Small intestine (tissue), 7 donors: Measurements from ENCODE around the gene BRCA1. TPM values are rescaled to one million over a fixed set of nuclear protein-coding genes. Genes with fewer than 3 reads are reported as not detected.
"Not testable (repeated sequence)": the region's sequence is repeated elsewhere in the genome, so short reads cannot be mapped to it uniquely, and the experiment has no call there.

Experiments used
- DNase-seq, 2 donors: peaks; one replicate each; pipeline versions ENCODE4 v3.0.0 to v3.0.0-alpha.2; 2013
- FAIRE-seq: peaks from 2 replicates; lab custom pipeline; 2012; peaks lifted over from hg19 to GRCh38; lab: Jason Lieb, UNC
- H3K27ac ChIP-seq, 3 donors: one replicate each; pipeline ENCODE4 v1.5.1; 2013; ENCODE audit warnings: low read length in 2 of 3, mild to moderate bottlenecking in 2 of 3, control low read depth in 1 of 3, inconsistent platforms in 1 of 3, low read depth in 1 of 3, moderate library complexity in 1 of 3
- H3K27me3 ChIP-seq, 3 donors: one replicate each; pipeline ENCODE4 v1.6.1; 2013; ENCODE audit warnings: low read length in 3 of 3, inconsistent platforms in 1 of 3; ENCODE audit not compliant: control insufficient read depth in 3 of 3, insufficient read depth in 3 of 3
- H3K36me3 ChIP-seq, 3 donors: one replicate each; pipeline ENCODE4 v1.6.1; 2013; ENCODE audit warnings: low read length in 3 of 3, inconsistent platforms in 1 of 3, low read depth in 1 of 3, mild to moderate bottlenecking in 1 of 3, moderate library complexity in 1 of 3; ENCODE audit not compliant: control insufficient read depth in 3 of 3, insufficient read depth in 2 of 3
- H3K4me1 ChIP-seq, 3 donors: one replicate each; pipeline ENCODE4 v1.6.1; 2013; ENCODE audit warnings: low read length in 2 of 3, inconsistent platforms in 1 of 3, low read depth in 1 of 3, mild to moderate bottlenecking in 1 of 3, moderate library complexity in 1 of 3; ENCODE audit not compliant: control insufficient read depth in 3 of 3, insufficient read depth in 2 of 3
- H3K4me3 ChIP-seq, 3 donors: one replicate each; pipeline ENCODE4 v1.5.1; 2013; ENCODE audit warnings: low read length in 3 of 3, control low read depth in 1 of 3, inconsistent platforms in 1 of 3, low read depth in 1 of 3, mild to moderate bottlenecking in 1 of 3, moderate library complexity in 1 of 3
- H3K9me3 ChIP-seq, 2 donors: one replicate each; pipeline ENCODE4 v1.6.1; 2013; ENCODE audit warnings: low read depth in 1 of 2, low read length in 1 of 2; ENCODE audit not compliant: control insufficient read depth in 2 of 2, insufficient read depth in 1 of 2
- WGBS, 3 donors: extraction: QIAGEN DNeasy Blood & Tissue Kit; methylation state at CpG; one replicate each; pipeline ENCODE4 v1.1.7; 2013; 5-methylcytosine and 5-hydroxymethylcytosine counted together
- polyA plus RNA-seq, 4 donors: library from polyadenylated mRNA; stranded (reverse) in 3 of 4; unstranded in 1 of 4; fragments of 200-250 nt in 3 of 4; fragments of 120-200 nt in 1 of 4; gene quantifications; one replicate each; pipeline versions ENCODE4 v1.2.1 to v1.2.3, GENCODE V29; 2013
- donor health status: healthy with polysubstance abuse.
- donor health status: control.
- donor health status: control.
- donor health status: Bipolar disorder and iron deficiency.
- donor health status: healthy.

The BRCA1 gene
- polyA plus RNA-seq, 4 donors: 0.45 to 12.4 (median 5.5) TPM

DNA sequence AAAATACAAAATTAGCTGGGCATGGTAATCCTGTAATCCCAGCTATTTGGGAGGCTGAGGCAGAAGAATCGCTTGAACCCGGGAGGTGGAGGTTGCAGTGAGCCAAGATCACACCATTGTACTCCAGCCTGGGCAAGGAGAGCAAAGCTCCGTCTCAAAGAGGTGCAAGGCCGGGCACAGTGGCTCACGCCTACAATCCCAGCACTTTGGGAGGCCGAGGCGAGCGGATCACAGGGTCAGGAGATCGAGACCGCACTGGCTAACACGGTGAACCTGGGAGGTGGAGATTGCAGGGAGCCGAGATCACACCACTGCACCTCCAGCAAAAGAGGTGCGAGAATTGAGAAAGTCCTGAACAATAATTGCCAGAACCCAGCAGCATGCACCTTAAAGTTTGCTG, 124.3 kb downstream of the BRCA1 start:
- not testable (repeated sequence) for H3K27me3 ChIP-seq, DNase-seq, H3K4me3 ChIP-seq, FAIRE-seq, H3K9me3 ChIP-seq, H3K27ac ChIP-seq
- WGBS, 3 donors: 92 to 95% (median 94%) methylated on average over 13 of the region's 13 CpGs
- peaks cover 12 to 52% (median 21%) of the 10 kb centered on the region in 3 donors for H3K36me3 ChIP-seq
- H3K4me1 ChIP-seq: peaks cover 0 to 18% (median 0%) of the 10 kb centered on the region in 3 donors

DNA sequence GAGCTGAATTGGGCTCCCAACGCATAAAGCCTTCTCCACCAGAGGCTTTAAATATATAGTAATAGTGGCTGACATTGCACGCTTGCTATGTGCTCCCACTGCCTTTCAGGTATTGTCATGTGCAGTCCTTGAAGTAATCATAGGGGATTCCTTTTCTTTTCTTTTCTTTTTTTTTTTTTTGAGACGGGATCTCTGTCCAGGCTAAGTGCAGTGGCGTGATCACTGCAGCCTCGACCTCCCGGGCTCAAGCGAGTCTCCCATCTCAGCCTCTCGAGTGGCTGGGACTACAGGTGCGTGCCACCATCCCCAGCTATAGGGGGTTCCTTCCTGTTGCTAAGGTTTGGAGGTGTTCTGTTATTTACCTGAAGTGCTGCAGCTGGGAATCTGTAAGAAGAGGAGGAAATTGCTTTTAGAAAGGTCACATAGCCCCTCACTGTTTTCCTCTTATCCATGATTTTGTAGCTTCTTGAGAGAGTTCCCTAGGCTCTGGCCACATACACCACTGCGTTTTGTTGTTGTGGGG, 126.1 kb downstream of the BRCA1 start:
- H3K4me1 ChIP-seq: peaks cover 0 to 18% (median 0%) of the 10 kb centered on the region in 3 donors
- H3K27ac ChIP-seq: peak overlapping the region; percentile 92 to 96 (median 94)
- H3K27me3 ChIP-seq: no peaks in the 10 kb centered on the region
- H3K9me3 ChIP-seq: no peaks in the 10 kb centered on the region
- 1 to 9% (median 5%) methylated on average over 10 of the region's 10 CpGs for WGBS, 3 donors
- peak overlapping the region; percentile 80 to 86 (median 83) for H3K4me3 ChIP-seq
- DNase-seq: no peak
- peaks cover 12 to 48% (median 21%) of the 10 kb centered on the region in 3 donors for H3K36me3 ChIP-seq
- no peak for FAIRE-seq

DNA sequence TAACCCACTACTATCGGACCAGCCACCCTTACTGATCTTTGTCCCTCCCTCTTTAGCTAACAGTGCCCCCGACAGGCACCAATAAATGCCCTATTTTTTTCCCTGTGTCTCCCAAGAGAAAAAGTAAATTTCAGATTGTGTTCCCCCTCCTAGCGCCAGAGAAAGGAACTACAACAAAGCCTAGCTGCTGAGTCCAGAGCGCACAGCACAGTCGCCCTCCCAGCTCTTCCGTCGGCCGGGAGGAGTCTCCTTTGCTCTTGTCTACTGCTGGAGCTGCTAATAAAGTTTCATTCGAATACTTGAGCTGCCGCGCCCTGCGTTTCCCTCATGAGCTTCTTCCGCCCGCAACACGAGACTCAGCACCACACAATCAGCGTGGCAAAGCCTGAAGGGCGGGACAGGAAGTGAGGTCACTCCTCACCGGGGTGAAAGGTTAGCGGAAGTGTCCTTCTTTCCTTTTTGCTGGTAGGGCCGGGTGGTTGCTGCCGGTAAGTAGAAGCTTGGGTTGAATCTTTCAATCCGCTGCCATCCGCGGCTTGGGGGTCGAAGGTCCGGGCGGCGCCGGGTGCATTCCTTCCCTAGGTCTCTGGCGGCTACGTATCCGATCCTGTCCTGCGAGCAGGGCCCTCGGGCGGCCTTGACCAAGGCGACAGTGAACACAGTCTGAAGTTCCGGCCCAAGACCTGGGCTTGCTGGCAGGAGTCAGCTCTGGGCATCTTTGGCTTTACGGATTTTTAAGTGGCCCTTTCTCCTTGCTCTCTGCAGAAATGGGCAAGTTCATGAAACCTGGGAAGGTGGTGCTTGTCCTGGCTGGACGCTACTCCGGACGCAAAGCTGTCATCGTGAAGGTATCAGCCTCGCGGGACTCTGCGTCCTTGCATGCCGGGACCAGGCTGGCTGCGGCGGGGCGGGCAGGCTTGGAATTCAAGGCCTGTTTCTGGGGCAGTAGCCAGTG, 126.9 kb downstream of the BRCA1 start, which contains the start of gene RPL27:
Gene RPL27 (plus strand): TSS at position 436 of the 955 bp plus-strand sequence. CDS start 332 bp downstream, at position 768.
- 0% methylated on average over 49 of the region's 49 CpGs for WGBS, 3 donors
- FAIRE-seq (peak; percentile 61), DNase-seq (peak; percentile 100)
- peak within 1 kb of the TSS; percentile 80 to 86 (median 83) for H3K4me3 ChIP-seq
- no peaks in the 10 kb centered on the region for H3K9me3 ChIP-seq
- H3K27me3 ChIP-seq: no peaks in the 10 kb centered on the region
- H3K4me1 ChIP-seq: peaks cover 0 to 18% (median 0%) of the 10 kb centered on the region in 3 donors
- H3K36me3 ChIP-seq: peaks cover 8 to 46% (median 15%) of the 10 kb centered on the region in 3 donors
- H3K27ac ChIP-seq: peak within 1 kb of the TSS; percentile 92 to 96 (median 94)

DNA sequence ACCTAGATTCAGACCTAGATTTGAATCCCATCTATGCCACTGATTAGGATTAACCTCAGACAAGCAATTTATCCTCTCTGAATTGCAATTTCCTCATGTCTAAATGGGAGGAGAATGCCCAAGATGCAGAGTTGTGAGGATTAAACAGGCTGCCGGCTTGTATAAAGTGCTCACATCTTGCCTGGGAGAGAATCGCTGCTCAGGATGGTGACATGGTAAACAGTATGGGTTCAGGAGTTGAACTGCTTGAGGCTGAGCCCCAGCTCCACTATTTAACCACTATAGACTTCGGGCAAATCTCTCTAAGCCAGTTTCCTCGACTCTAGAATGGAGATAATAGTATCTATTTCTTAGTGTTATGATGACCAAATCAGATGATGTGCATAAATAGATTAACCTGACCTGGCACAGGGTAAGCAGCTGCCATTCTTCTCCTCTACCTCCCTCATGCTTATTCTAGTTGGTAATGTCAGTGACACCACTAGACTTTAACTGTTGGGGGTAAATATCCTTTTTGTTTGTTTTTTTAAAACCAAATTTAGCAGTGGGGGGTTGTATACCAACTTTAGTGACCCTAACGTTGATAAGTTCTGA, 127.7 kb downstream of the BRCA1 start:
- FAIRE-seq (no peak), DNase-seq (peak in 1 of 2 donors; percentile 37)
- Histone ChIP-seq H3K36me3 (peaks cover 9 to 41% (median 14%) of the 10 kb centered on the region in 3 donors), H3K4me3 (peak overlapping the region in 2 of 3 donors; percentile 10 to 22), H3K9me3 (no peaks in the 10 kb centered on the region), H3K4me1 (peaks cover 0 to 18% (median 0%) of the 10 kb centered on the region in 3 donors), H3K27me3 (no peaks in the 10 kb centered on the region), H3K27ac (peak overlapping the region; percentile 65 to 94 (median 72))
- WGBS, 3 donors: 6 to 17% (median 6%) methylated on average over 5 of the region's 5 CpGs

Other genes with a start within 250 kb of the BRCA1 start
- 10 to 100 TPM in 1 of 4 donors, 1 to 10 TPM in 3; 1.4 to 12.1 (median 4.3) TPM for gene G6PC1, start 224.6 kb downstream of the BRCA1 start, polyA plus RNA-seq
- gene AARSD1, start 160.9 kb downstream of the BRCA1 start, polyA plus RNA-seq: 10 to 100 TPM; 27.3 to 47.4 (median 40.5) TPM
- gene PTGES3L, start 145.3 kb downstream of the BRCA1 start, polyA plus RNA-seq: 1 to 10 TPM in 2 of 4 donors, under 1 TPM in 2; 0.67 to 2.0 (median 0.94) TPM
- 10 to 100 TPM in 1 of 4 donors, 1 to 10 TPM in 3; 7.2 to 13.9 (median 8.0) TPM for gene RUNDC1, start 144.8 kb downstream of the BRCA1 start, polyA plus RNA-seq
- gene RPL27, start 126.9 kb downstream of the BRCA1 start, polyA plus RNA-seq: 1,000 to 10,000 TPM; 1,737 to 4,151 (median 2,370) TPM
- 10 to 100 TPM; 51.5 to 62.4 (median 59.7) TPM for gene IFI35, start 118.6 kb downstream of the BRCA1 start, polyA plus RNA-seq
- gene VAT1, start 103.0 kb downstream of the BRCA1 start, polyA plus RNA-seq: 100 to 1,000 TPM in 1 of 4 donors, 10 to 100 TPM in 3; 20.1 to 163 (median 66.4) TPM
- gene RND2, start 100.1 kb downstream of the BRCA1 start, polyA plus RNA-seq: under 1 TPM in 3 of 4 donors, not detected in 1; 0.27 to 0.67 (median 0.41) TPM
- gene NBR1, start 45.9 kb upstream of the BRCA1 start, polyA plus RNA-seq: 100 to 1,000 TPM in 1 of 4 donors, 10 to 100 TPM in 3; 42.7 to 142 (median 68.6) TPM
- 10 to 100 TPM in 1 of 4 donors, 1 to 10 TPM in 2, under 1 TPM in 1; 0.22 to 67.2 (median 3.8) TPM for gene TMEM106A, start 86.5 kb upstream of the BRCA1 start, polyA plus RNA-seq
- 10 to 100 TPM in 1 of 4 donors, not detected in 3; 54.2 TPM for gene CCDC200, start 103.3 kb upstream of the BRCA1 start, polyA plus RNA-seq
- not detected for gene RNU2-1, start 108.6 kb upstream of the BRCA1 start, polyA plus RNA-seq